Measurements from ENCODE around the gene MAN2B1. TPM values are rescaled to one million over a fixed set of nuclear protein-coding genes. Genes with fewer than 3 reads are reported as not detected.
"Not testable (repeated sequence)": the region's sequence is repeated elsewhere in the genome, so short reads cannot be mapped to it uniquely, and the experiment has no call there.

The MAN2B1 gene
- total RNA-seq, 3 donors from 2014 or later: 45.6 to 118 (median 49.0) TPM

- no peak for DNase-seq (ENCODE audit: low spot score in 2 of 2)
- Histone ChIP-seq H3K4me1 (no peaks in the 10 kb centered on the region), H3K27ac (no peak overlapping the region), H3K36me3 (no peaks in the 10 kb centered on the region), H3K27me3 (no peaks in the 10 kb centered on the region), H3K4me3 (no peak overlapping the region), H3K9me3 (no peaks in the 10 kb centered on the region)
- TF ChIP-seq POLR2A (IDR thresholded peaks at IDR 0.05) (no peak), CTCF (IDR thresholded peaks at IDR 0.05) (no peak), POLR2AphosphoS5 (IDR thresholded peaks at IDR 0.05) (no peak)
- intact Hi-C loops (cut with DNase I; ENCODE audit: low total_unique reads): no loop called here
Observed at GRCh38 chr19:12689012-12689411, 22.5 kb upstream of the MAN2B1 start.

- Histone ChIP-seq H3K4me1 (no peaks in the 10 kb centered on the region), H3K36me3 (no peaks in the 10 kb centered on the region), H3K27ac (no peak within 1 kb of the TSS), H3K27me3 (no peaks in the 10 kb centered on the region), H3K9me3 (no peaks in the 10 kb centered on the region), H3K4me3 (no peak within 1 kb of the TSS)
- intact Hi-C loops (cut with DNase I; ENCODE audit: low total_unique reads): no loop called here
- no peak for DNase-seq (ENCODE audit: low spot score in 2 of 2)
- no peak for TF ChIP-seq POLR2A (IDR thresholded peaks at IDR 0.05)
- no peak for TF ChIP-seq POLR2AphosphoS5 (IDR thresholded peaks at IDR 0.05)
- TF ChIP-seq CTCF (IDR thresholded peaks at IDR 0.05): no peak
Observed at GRCh38 chr19:12687496-12688196, 21.1 kb upstream of the MAN2B1 start, which contains the start of gene GNG14. Gene GNG14 (plus strand): TSS chr19:12687998. CDS start chr19:12688049, 51 bp downstream.

GRCh38 chr19:12685831-12686230 lies 19.3 kb upstream of the MAN2B1 start:
- Histone ChIP-seq H3K9me3 (no peaks in the 10 kb centered on the region), H3K27ac (no peak overlapping the region), H3K4me1 (no peaks in the 10 kb centered on the region), H3K27me3 (no peaks in the 10 kb centered on the region), H3K4me3 (no peak overlapping the region), H3K36me3 (no peaks in the 10 kb centered on the region)
- no peak for TF ChIP-seq POLR2A (IDR thresholded peaks at IDR 0.05)
- DNase-seq (ENCODE audit: low spot score in 2 of 2): no peak
- intact Hi-C loops (cut with DNase I; ENCODE audit: low total_unique reads): no loop called here

GRCh38 chr19:12681074-12681987 lies 14.8 kb upstream of the MAN2B1 start, which contains the start of gene DHPS:
Gene DHPS (minus strand): TSS chr19:12681880. CDS start chr19:12681766, 114 bp downstream.
- no peaks in the 10 kb centered on the region for H3K27me3 ChIP-seq
- H3K36me3 ChIP-seq: no peaks in the 10 kb centered on the region
- peak; percentile 86 to 90 for DNase-seq (ENCODE audit: low spot score in 2 of 2)
- no peaks in the 10 kb centered on the region for H3K9me3 ChIP-seq
- intact Hi-C loops (cut with DNase I; ENCODE audit: low total_unique reads): no loop called here
- peak within 1 kb of the TSS; percentile 98 to 99 for H3K27ac ChIP-seq
- peak within 1 kb of the TSS; percentile 75 to 94 (median 87) for H3K4me3 ChIP-seq
- H3K4me1 ChIP-seq: no peaks in the 10 kb centered on the region
- no peak for TF ChIP-seq CTCF (IDR thresholded peaks at IDR 0.05)
- peak; percentile 45 for TF ChIP-seq POLR2A (IDR thresholded peaks at IDR 0.05)
- peak; percentile 72 to 83 (median 81) for TF ChIP-seq POLR2AphosphoS5 (IDR thresholded peaks at IDR 0.05)

- Histone ChIP-seq H3K4me3 (no peak overlapping the region), H3K27me3 (no peaks in the 10 kb centered on the region), H3K27ac (no peak overlapping the region), H3K36me3 (no peaks in the 10 kb centered on the region), H3K9me3 (no peaks in the 10 kb centered on the region), H3K4me1 (no peaks in the 10 kb centered on the region)
- intact Hi-C loops (cut with DNase I; ENCODE audit: low total_unique reads): no loop called here
- no peak for TF ChIP-seq POLR2A (IDR thresholded peaks at IDR 0.05)
- no peak for TF ChIP-seq POLR2AphosphoS5 (IDR thresholded peaks at IDR 0.05)
- no peak for TF ChIP-seq CTCF (IDR thresholded peaks at IDR 0.05)
- DNase-seq (ENCODE audit: low spot score in 2 of 2): no peak
Observed at GRCh38 chr19:12680034-12680433, 13.5 kb upstream of the MAN2B1 start.

GRCh38 chr19:12678039-12678438 lies 11.5 kb upstream of the MAN2B1 start:
- H3K36me3 ChIP-seq; H3K4me3 ChIP-seq; DNase-seq (ENCODE audit: low spot score in 2 of 2); H3K27me3 ChIP-seq; H3K4me1 ChIP-seq; intact Hi-C loops (cut with DNase I; ENCODE audit: low total_unique reads); H3K9me3 ChIP-seq; H3K27ac ChIP-seq: not testable (repeated sequence)
